GM19025 (cell line): ENCODE results near the gene CST4.
"Not testable (repeated sequence)": the region's sequence is repeated elsewhere in the genome, so short reads cannot be mapped to it uniquely, and the experiment has no call there.

Experiments used
- ATAC-seq: cut with Tn5 transposase; IDR thresholded peaks from one replicate; pipeline ENCODE4 v1.9.1; 2021; ENCODE audit warnings: mild to moderate bottlenecking, low read depth, moderate library complexity; ENCODE audit not compliant: unreplicated experiment

The CST4 gene

GRCh38 chr20:23663180-23663579 lies 25.7 kb downstream of the CST4 start:
- no peak for ATAC-seq

- ATAC-seq: no peak
These were observed 26.5 kb downstream of the CST4 start for GRCh38 chr20:23662276-23662870.

- no peak for ATAC-seq
These were observed 27.8 kb downstream of the CST4 start for GRCh38 chr20:23661002-23661429.

- ATAC-seq: no peak
These were observed 28.6 kb downstream of the CST4 start for GRCh38 chr20:23659989-23660837.

GRCh38 chr20:23659610-23659988 lies 29.2 kb downstream of the CST4 start:
- ATAC-seq: not testable (repeated sequence)

- no peak for ATAC-seq
These were observed 29.7 kb downstream of the CST4 start for GRCh38 chr20:23658989-23659609.

- ATAC-seq: no peak
These were observed 30.5 kb downstream of the CST4 start for GRCh38 chr20:23658336-23658735.

GRCh38 chr20:23657202-23657601 lies 31.6 kb downstream of the CST4 start:
- no peak for ATAC-seq

GRCh38 chr20:23656372-23656771 lies 32.5 kb downstream of the CST4 start:
- ATAC-seq: no peak

GRCh38 chr20:23655491-23656211 lies 33.2 kb downstream of the CST4 start:
- ATAC-seq: no peak

- no peak for ATAC-seq
These were observed 34.1 kb downstream of the CST4 start for GRCh38 chr20:23654717-23655116.

GRCh38 chr20:23654000-23654399 lies 34.8 kb downstream of the CST4 start:
- no peak for ATAC-seq

- no peak for ATAC-seq
These were observed 35.4 kb downstream of the CST4 start for GRCh38 chr20:23653400-23653938.

- no peak for ATAC-seq
These were observed 35.9 kb downstream of the CST4 start for GRCh38 chr20:23652926-23653325.

- ATAC-seq: no peak
These were observed 36.5 kb downstream of the CST4 start for GRCh38 chr20:23652371-23652770.

GRCh38 chr20:23651117-23651516 lies 37.7 kb downstream of the CST4 start:
- no peak for ATAC-seq

GRCh38 chr20:23649830-23650417 lies 38.9 kb downstream of the CST4 start:
- ATAC-seq: no peak

- no peak for ATAC-seq
These were observed 39.6 kb downstream of the CST4 start for GRCh38 chr20:23649242-23649641.

GRCh38 chr20:23647346-23647745 lies 41.5 kb downstream of the CST4 start:
- ATAC-seq: no peak

- no peak for ATAC-seq
These were observed 42.5 kb downstream of the CST4 start for GRCh38 chr20:23646106-23646873.
